Natural killer cell treated with Interleukin-12 subunit alpha and Interleukin-12 subunit beta and Interleukin-15 and Interleukin-18, amount 100 ng/mL, for 72 hours (primary cell): ENCODE data around the gene MESD. TPM values are rescaled to one million over a fixed set of nuclear protein-coding genes. Genes with fewer than 3 reads are reported as not detected.

Experiments used
- ATAC-seq, 2 donors: fragments of 150-1000 bp; cut with Tn5 transposase in 1 of 2; sonication (Bioruptor Pico), chemical (Tn5 transposase) in 1 of 2; 2 replicates each; pipeline ENCODE4 v1.10.0; 2021
- DNase-seq: peaks from one replicate; pipeline ENCODE4 v3.0.0; 2022; ENCODE audit warnings: low spot score
- H3K27ac Mint-ChIP-seq, 2 donors: 1 replicate in 1 of 2; 2 replicates in 1 of 2; pipeline ENCODE4 v1.8.0; 2022; ENCODE audit warnings: mixed read lengths in 2 of 2, mild to moderate bottlenecking in 1 of 2, moderate library complexity in 1 of 2
- H3K27me3 Mint-ChIP-seq, 2 donors: 1 replicate in 1 of 2; 2 replicates in 1 of 2; pipeline ENCODE4 v1.8.0; 2022; ENCODE audit warnings: mixed read lengths in 2 of 2
- H3K36me3 Mint-ChIP-seq: one replicate; pipeline ENCODE4 v1.8.0; 2022; ENCODE audit warnings: mixed read lengths
- H3K4me1 Mint-ChIP-seq, 2 donors: 1 replicate in 1 of 2; 2 replicates in 1 of 2; pipeline ENCODE4 v1.8.0; 2022; ENCODE audit warnings: low read depth in 2 of 2, mixed read lengths in 2 of 2, mild to moderate bottlenecking in 1 of 2
- H3K4me3 Mint-ChIP-seq: one replicate; pipeline ENCODE4 v1.8.0; 2022; ENCODE audit warnings: mixed read lengths
- H3K9me3 Mint-ChIP-seq: 2 replicates; pipeline ENCODE4 v1.8.0; 2022; ENCODE audit warnings: mixed read lengths
- total RNA-seq, 2 donors: library from RNA; stranded (reverse); gene quantifications; one replicate each; pipeline ENCODE4 v1.2.3, GENCODE V29; 2022

The MESD gene
- total RNA-seq = 10 to 100 TPM; 33.7 to 35.6 TPM

- ATAC-seq = peak; percentile 100
- H3K4me1 Mint-ChIP-seq = peaks cover 39 to 43% of the 10 kb centered on the region in 2 donors
- H3K27me3 Mint-ChIP-seq = no peaks in the 10 kb centered on the region
- peaks cover 14% of the 10 kb centered on the region for H3K36me3 Mint-ChIP-seq
- no peaks in the 10 kb centered on the region for H3K9me3 Mint-ChIP-seq
- peak; percentile 95 for DNase-seq
- peak within 1 kb of the TSS; percentile 99 for H3K4me3 Mint-ChIP-seq
- H3K27ac Mint-ChIP-seq = peak within 1 kb of the TSS; percentile 78 to 88
Measured at GRCh38 chr15:80989518-80990478, at the start of gene MESD. Gene MESD (minus strand): TSS chr15:80989819. CDS start chr15:80989791, 28 bp downstream.

DNA sequence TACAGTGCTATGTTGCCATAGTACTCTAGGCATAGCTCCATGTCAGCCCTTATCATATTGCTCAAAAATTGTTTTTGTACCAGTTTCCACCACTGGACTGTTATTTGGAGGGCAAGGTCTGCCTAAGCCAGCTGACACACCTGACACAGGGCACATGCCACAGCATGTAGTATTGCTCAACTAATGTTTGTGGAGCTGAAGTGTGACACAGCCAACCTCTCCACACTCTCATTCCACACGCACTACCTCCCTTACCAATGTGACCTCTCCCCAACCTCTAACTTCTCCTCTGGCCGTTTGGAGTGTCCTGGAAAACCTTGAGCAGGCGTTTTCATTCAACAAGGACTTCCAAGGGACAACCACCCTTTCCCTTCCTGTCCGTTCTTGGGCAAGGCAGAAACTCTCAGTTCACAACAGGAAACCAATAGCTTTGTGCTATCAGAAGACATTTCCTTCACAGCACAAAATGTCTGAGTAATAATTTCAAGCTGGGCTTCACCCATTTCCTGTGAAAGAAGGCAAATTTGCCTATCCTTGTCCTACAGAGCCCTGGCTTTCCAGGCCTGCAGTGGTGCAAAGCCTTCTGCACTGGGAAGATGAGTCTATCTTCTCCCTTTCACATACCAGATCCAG is 49.5 kb upstream of the MESD start:
- Mint-ChIP-seq H3K27me3 (no peaks in the 10 kb centered on the region), H3K36me3 (no peaks in the 10 kb centered on the region), H3K4me3 (peak overlapping the region; percentile 72), H3K27ac (peak overlapping the region; percentile 76 to 88), H3K9me3 (no peaks in the 10 kb centered on the region), H3K4me1 (peaks cover 8 to 15% of the 10 kb centered on the region in 2 donors)
- DNase-seq (no peak), ATAC-seq (peak; percentile 62 to 63)

GRCh38 chr15:81037952-81038743 is 48.5 kb upstream of the MESD start:
- no peak overlapping the region for H3K4me3 Mint-ChIP-seq
- no peak overlapping the region for H3K27ac Mint-ChIP-seq
- no peaks in the 10 kb centered on the region for H3K9me3 Mint-ChIP-seq
- H3K4me1 Mint-ChIP-seq = peaks cover 8 to 15% of the 10 kb centered on the region in 2 donors
- no peaks in the 10 kb centered on the region for H3K36me3 Mint-ChIP-seq
- no peaks in the 10 kb centered on the region for H3K27me3 Mint-ChIP-seq
- no peak for ATAC-seq
- DNase-seq = no peak

- H3K27me3 Mint-ChIP-seq = peaks cover 8 to 11% of the 10 kb centered on the region in 2 donors
- peaks cover 10% of the 10 kb centered on the region for H3K36me3 Mint-ChIP-seq
Measured at GRCh38 chr15:81033508-81033907, 43.9 kb upstream of the MESD start.

GRCh38 chr15:81032818-81033217 is 43.2 kb upstream of the MESD start:
- no peak for DNase-seq
- ATAC-seq = no peak
- H3K4me1 Mint-ChIP-seq = peaks cover 7 to 16% of the 10 kb centered on the region in 2 donors
- H3K9me3 Mint-ChIP-seq = peaks cover 7% of the 10 kb centered on the region
- H3K36me3 Mint-ChIP-seq = peaks cover 10% of the 10 kb centered on the region
- H3K27ac Mint-ChIP-seq = no peak overlapping the region
- no peak overlapping the region for H3K4me3 Mint-ChIP-seq
- H3K27me3 Mint-ChIP-seq = peaks cover 8 to 11% of the 10 kb centered on the region in 2 donors

More at GRCh38 chr15:81033508-81033907, 43.9 kb upstream of the MESD start:
- H3K9me3 Mint-ChIP-seq = peaks cover 7% of the 10 kb centered on the region
- H3K27ac Mint-ChIP-seq = no peak overlapping the region
- no peak for ATAC-seq
- H3K4me3 Mint-ChIP-seq = no peak overlapping the region
- DNase-seq = no peak
- H3K4me1 Mint-ChIP-seq = peaks cover 7 to 16% of the 10 kb centered on the region in 2 donors

DNA sequence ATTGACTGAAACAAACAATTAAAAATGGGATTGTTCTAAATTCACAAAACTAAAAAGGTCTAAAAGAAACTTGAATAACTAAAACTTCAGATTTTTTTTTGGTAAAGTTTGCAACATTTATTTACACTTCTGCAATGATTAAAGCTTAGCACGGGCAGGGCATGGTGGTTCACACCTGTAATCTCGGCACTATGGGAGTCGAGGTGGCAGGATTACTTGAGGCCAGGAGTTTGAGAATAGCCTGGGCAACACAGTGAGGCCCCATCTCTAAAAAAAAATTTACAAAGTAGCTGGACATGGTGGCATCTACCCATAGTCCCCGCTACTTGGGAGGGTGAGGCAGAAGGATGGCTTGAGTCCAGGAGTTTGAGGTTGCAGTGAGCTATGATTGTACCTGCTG is 42.7 kb upstream of the MESD start:
- peaks cover 8 to 11% of the 10 kb centered on the region in 2 donors for H3K27me3 Mint-ChIP-seq
- no peak overlapping the region for H3K4me3 Mint-ChIP-seq
- no peak for ATAC-seq
- H3K9me3 Mint-ChIP-seq = peaks cover 7% of the 10 kb centered on the region
- peaks cover 7 to 16% of the 10 kb centered on the region in 2 donors for H3K4me1 Mint-ChIP-seq
- H3K27ac Mint-ChIP-seq = no peak overlapping the region
- peaks cover 10% of the 10 kb centered on the region for H3K36me3 Mint-ChIP-seq
- no peak for DNase-seq

GRCh38 chr15:81031203-81031602 is 41.6 kb upstream of the MESD start:
- no peak for DNase-seq
- ATAC-seq = no peak
- Mint-ChIP-seq H3K4me3 (no peak overlapping the region), H3K4me1 (peaks cover 7 to 23% of the 10 kb centered on the region in 2 donors), H3K27me3 (peaks cover 8 to 11% of the 10 kb centered on the region in 2 donors), H3K36me3 (peaks cover 10% of the 10 kb centered on the region), H3K27ac (no peak overlapping the region), H3K9me3 (peaks cover 7% of the 10 kb centered on the region)

GRCh38 chr15:81030301-81030750 is 40.7 kb upstream of the MESD start:
- H3K4me1 Mint-ChIP-seq = peaks cover 7 to 23% of the 10 kb centered on the region in 2 donors

GRCh38 chr15:81029414-81030300 is 40.0 kb upstream of the MESD start:
- H3K9me3 Mint-ChIP-seq = peaks cover 7% of the 10 kb centered on the region
- ATAC-seq = no peak
- no peak for DNase-seq
- H3K27me3 Mint-ChIP-seq = peaks cover 8 to 11% of the 10 kb centered on the region in 2 donors
- H3K36me3 Mint-ChIP-seq = peaks cover 10% of the 10 kb centered on the region
- no peak overlapping the region for H3K27ac Mint-ChIP-seq
- H3K4me1 Mint-ChIP-seq = peaks cover 11 to 23% of the 10 kb centered on the region in 2 donors
- no peak overlapping the region for H3K4me3 Mint-ChIP-seq

More at GRCh38 chr15:81030301-81030750, 40.7 kb upstream of the MESD start:
- Mint-ChIP-seq H3K27ac (no peak overlapping the region), H3K4me3 (no peak overlapping the region), H3K36me3 (peaks cover 10% of the 10 kb centered on the region), H3K27me3 (peaks cover 8 to 11% of the 10 kb centered on the region in 2 donors), H3K9me3 (peaks cover 7% of the 10 kb centered on the region)
- no peak for ATAC-seq
- DNase-seq = no peak

GRCh38 chr15:81026836-81027599 is 37.4 kb upstream of the MESD start:
- peak overlapping the region in 1 of 2 donors; percentile 28 for H3K27ac Mint-ChIP-seq
- peaks cover 8 to 11% of the 10 kb centered on the region in 2 donors for H3K27me3 Mint-ChIP-seq
- peaks cover 29 to 39% of the 10 kb centered on the region in 2 donors for H3K4me1 Mint-ChIP-seq
- H3K36me3 Mint-ChIP-seq = peaks cover 10% of the 10 kb centered on the region
- H3K4me3 Mint-ChIP-seq = no peak overlapping the region
- H3K9me3 Mint-ChIP-seq = peaks cover 7% of the 10 kb centered on the region
- no peak for ATAC-seq
- no peak for DNase-seq

- Mint-ChIP-seq H3K4me1 (peaks cover 29 to 35% of the 10 kb centered on the region in 2 donors), H3K27me3 (peaks cover 8 to 11% of the 10 kb centered on the region in 2 donors), H3K36me3 (peaks cover 10% of the 10 kb centered on the region), H3K9me3 (peaks cover 7% of the 10 kb centered on the region), H3K27ac (peak overlapping the region; percentile 96 to 99), H3K4me3 (no peak overlapping the region)
- ATAC-seq = no peak
- DNase-seq = no peak
Measured at GRCh38 chr15:81025721-81026370, 36.2 kb upstream of the MESD start.
